SH-SY5Y (cell line): ENCODE data around the gene PYM1.

Source experiments
- GATA2 ChIP-seq: IDR thresholded peaks from 2 replicates; pipeline ENCODE4 v1.6.1; 2011; ENCODE audit warnings: mild to moderate bottlenecking, low read depth, low read length
- GATA3 ChIP-seq: IDR thresholded peaks from 2 replicates; pipeline ENCODE4 v1.6.1; 2011; ENCODE audit warnings: low read depth, mild to moderate bottlenecking, low read length, moderate library complexity

Gene PYM1

GRCh38 chr12:55955800-55956508 is 28.3 kb upstream of the PYM1 start:
- TF ChIP-seq GATA2 (no peak), GATA3 (no peak)

DNA sequence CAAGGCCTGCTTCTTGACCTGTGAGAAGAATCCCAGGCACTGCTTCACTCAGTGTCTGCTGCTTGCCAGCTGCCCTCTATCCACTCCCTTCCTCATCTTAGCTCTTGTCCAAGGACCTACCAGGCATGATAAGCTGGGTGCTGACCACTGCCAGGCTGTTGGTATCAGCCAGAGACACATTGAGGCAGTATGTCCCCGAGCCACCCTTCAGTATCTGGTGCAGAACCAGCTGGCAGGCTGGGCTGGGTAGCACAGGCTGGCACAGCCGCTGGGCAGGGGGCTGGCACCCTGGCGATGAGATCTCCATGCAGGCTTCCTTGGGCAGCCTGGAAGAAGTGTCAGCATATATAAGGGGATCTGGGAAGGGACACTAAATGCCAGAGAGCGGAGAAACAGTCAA is 27.6 kb upstream of the PYM1 start:
- TF ChIP-seq GATA3 (no peak), GATA2 (no peak)

GRCh38 chr12:55946553-55946952 is 18.9 kb upstream of the PYM1 start:
- TF ChIP-seq GATA3 = no peak
- TF ChIP-seq GATA2 = no peak

GRCh38 chr12:55942577-55943136 is 15.0 kb upstream of the PYM1 start:
- TF ChIP-seq GATA2 (no peak), GATA3 (no peak)

DNA sequence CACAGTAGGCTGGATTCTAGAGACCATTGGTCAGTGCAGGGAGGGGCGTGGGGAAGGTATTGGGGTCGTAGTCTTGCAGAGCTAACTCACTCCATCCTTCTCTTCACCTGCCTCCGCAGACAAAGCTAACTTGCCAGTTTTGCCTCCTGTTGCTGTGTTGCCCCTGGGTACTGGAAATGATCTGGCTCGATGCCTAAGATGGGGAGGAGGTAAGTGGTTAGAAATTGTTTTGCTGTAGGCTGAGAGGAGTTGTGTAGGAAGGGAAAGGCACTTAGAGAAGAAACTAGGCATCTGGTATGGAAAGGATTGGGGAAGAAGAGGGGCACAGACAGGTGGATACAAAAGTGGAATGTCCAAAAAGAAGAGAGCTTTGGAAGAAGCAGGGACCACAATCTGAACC is 14.4 kb upstream of the PYM1 start:
- no peak for TF ChIP-seq GATA2
- no peak for TF ChIP-seq GATA3

DNA sequence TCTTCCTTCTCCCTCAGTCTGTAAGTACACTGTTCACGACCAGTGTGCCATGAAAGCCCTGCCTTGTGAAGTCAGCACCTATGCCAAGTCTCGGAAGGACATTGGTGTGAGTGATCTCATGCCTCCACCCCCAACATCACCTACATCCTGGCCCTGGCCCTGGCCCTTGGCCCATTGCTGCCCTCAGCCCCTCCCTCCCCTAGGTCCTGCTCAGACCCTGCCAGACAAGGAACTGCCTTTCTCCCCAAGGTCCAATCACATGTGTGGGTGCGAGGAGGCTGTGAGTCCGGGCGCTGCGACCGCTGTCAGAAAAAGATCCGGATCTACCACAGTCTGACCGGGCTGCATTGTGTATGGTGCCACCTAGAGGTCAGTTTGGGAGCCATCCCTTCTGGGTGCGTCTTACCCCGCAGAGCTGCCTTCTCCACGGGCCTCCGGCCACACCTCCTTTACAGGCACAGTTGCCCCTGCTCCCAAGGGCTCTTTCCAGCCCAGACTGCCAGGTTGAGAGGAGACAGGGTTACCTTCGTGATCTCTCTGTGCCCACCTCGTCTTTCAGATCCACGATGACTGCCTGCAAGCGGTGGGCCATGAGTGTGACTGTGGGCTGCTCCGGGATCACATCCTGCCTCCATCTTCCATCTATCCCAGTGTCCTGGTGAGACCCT is 12.5 kb upstream of the PYM1 start:
- TF ChIP-seq GATA3 (no peak), GATA2 (no peak)

- TF ChIP-seq GATA2 (no peak), GATA3 (no peak)
These were observed 11.3 kb upstream of the PYM1 start for GRCh38 chr12:55938826-55939501.

DNA sequence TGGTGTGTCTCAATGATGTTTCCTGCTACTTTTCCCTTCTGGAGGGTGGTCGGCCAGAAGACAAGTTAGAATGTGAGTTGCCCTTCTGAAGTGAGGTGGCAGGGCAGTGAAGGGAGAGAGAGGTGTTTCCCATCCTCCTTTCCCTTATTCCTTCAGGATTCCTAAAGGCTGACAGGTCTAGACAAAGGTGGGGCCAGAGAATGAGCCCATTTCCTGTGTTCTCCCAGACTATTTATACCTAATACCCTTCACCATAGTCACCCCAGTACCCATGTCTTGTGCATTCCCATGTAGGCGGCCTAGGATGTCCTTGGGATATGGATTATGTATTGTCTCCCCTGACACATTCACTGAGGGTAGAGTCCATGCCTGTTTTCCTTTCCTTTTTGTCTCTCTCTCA is 10.3 kb upstream of the PYM1 start:
- no peak for TF ChIP-seq GATA3
- TF ChIP-seq GATA2 = no peak

DNA sequence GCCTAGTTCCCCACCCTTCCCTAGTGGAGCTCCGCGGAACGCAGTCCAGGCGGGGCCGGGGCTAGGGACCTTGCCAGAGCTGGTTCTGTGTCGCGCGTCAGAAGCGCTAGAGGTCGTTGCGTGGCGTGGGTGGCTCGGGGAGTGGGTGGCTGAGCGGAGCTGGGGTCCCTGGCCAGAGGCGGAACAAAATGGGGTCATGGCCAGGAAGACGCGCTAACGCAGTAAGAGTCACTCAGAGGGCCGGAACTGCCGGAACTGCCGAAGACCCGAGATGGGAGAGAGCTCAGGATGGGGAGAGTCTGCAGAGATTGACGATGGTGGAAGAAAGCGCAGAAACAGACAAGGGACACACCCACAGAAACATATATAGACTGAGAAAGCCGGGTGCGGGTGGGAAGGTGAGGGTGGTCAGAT is 8.1 kb upstream of the PYM1 start:
- TF ChIP-seq GATA3 (no peak), GATA2 (no peak)

DNA sequence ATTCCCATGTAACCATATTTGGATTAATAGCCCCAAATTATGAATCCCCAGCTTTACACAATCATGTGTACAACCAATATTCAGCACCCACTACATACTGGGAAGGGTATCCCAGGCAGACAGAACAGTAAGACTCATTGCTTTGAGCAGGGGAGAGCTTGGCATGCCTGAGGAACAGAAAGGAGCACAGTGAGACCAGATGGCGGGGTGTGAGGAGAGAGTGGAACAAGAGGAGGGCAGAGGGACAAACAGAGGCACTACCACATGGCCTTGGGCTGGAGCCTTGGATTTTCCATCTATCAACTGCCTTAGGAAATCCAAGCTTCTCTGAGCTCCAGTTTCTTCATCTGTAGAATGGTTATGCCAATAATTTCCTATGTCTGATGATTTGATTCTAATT is 7.1 kb upstream of the PYM1 start:
- TF ChIP-seq GATA2 (no peak), GATA3 (no peak)

GRCh38 chr12:55933799-55934742 is 6.4 kb upstream of the PYM1 start:
- TF ChIP-seq GATA2 (no peak), GATA3 (no peak)

DNA sequence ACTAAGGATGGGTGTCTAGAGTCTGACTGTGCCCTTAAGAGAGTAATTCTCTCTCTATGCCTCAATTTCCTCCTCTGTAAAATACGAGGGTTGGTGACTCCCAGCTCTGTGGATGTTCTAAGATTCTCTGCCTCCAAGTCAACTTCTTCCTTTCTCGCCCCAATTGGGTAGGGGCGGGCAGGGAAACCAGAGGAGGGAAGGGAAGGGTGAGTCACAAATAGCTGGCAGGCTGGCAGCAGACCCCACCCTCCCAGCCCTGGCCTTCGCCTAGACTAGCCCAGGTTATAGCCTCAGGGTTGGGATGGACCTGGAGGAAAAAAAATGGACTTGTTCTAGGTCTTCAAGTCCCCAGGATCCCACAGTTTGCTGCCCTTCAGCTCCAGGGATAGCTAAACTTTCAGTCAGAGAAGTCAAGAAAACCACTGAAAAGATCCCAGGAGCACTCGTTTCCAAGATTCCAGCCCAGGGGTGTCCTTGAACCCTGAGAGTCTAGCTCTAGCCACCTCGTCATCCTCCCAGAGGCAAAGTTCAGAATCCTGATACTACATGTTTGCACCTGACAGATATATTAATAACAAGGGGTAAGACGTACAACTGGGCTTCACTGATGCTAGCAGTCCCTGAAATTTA is 5.6 kb upstream of the PYM1 start:
- TF ChIP-seq GATA3 = no peak
- TF ChIP-seq GATA2 = no peak

DNA sequence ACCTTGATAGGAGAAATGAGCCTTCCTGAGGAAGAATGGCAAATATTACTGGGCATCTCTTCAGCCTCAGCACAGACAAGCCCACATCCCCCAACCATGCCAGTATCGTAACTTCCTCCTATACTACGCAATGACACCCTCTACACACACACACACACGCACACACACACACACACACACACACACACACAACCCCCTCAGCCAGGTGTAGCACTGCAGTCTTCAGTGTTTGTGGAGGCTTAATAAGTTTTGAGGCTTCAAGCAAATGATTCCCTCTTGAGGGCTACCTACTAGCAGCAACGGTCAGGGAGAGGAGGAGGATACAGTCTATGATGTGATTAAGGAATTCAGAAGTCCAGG is 4.8 kb upstream of the PYM1 start:
- TF ChIP-seq GATA3 = no peak
- TF ChIP-seq GATA2 = no peak
